ENCODE data around the gene APOC4.
"Not testable (repeated sequence)": the region's sequence is repeated elsewhere in the genome, so short reads cannot be mapped to it uniquely, and the experiment has no call there.

Gene APOC4
- total RNA-seq = 0 reads per million in 2 donors

GRCh38 chr19:44942067-44942571 is at the start of gene APOC4:
Gene APOC4, plus strand, starts transcription at chr19:44942237. Its CDS starts 41 bp downstream, at chr19:44942278.
- DNase-seq = no peak

- DNase-seq = no peak
These were observed 49.1 kb upstream of the APOC4 start for GRCh38 chr19:44892932-44893331.

- DNase-seq = no peak
These were observed 48.5 kb upstream of the APOC4 start for GRCh38 chr19:44893332-44894051.

GRCh38 chr19:44894052-44894400 is 48.0 kb upstream of the APOC4 start:
- DNase-seq = no peak

GRCh38 chr19:44894946-44895345 is 47.1 kb upstream of the APOC4 start:
- DNase-seq = no peak

GRCh38 chr19:44897835-44898234 is 44.2 kb upstream of the APOC4 start:
- no peak for DNase-seq

GRCh38 chr19:44900328-44901244 is 41.5 kb upstream of the APOC4 start:
- DNase-seq = no peak

- DNase-seq = no peak
These were observed 38.8 kb upstream of the APOC4 start for GRCh38 chr19:44903216-44903601.

- peak; percentile 77 for DNase-seq
These were observed 38.2 kb upstream of the APOC4 start for GRCh38 chr19:44903602-44904425.

GRCh38 chr19:44904426-44904994 is 37.5 kb upstream of the APOC4 start:
- DNase-seq = no peak

- DNase-seq = no peak
These were observed 36.4 kb upstream of the APOC4 start, which contains the start of gene APOE for GRCh38 chr19:44905437-44906160. Gene APOE, plus strand, starts transcription at chr19:44905796. Its CDS starts 829 bp downstream, at chr19:44906625.

GRCh38 chr19:44907613-44908012 is 34.4 kb upstream of the APOC4 start:
- DNase-seq = no peak

GRCh38 chr19:44908074-44908835 is 33.8 kb upstream of the APOC4 start:
- no peak for DNase-seq

- DNase-seq = no peak
These were observed 33.2 kb upstream of the APOC4 start for GRCh38 chr19:44908836-44909261.

- no peak for DNase-seq
These were observed 32.3 kb upstream of the APOC4 start for GRCh38 chr19:44909775-44910174.

GRCh38 chr19:44911896-44912295 is 30.1 kb upstream of the APOC4 start:
- DNase-seq = not testable (repeated sequence)

- DNase-seq = no peak
These were observed 29.2 kb upstream of the APOC4 start for GRCh38 chr19:44912854-44913253.

GRCh38 chr19:44913512-44914432 is 28.3 kb upstream of the APOC4 start:
- not testable (repeated sequence) for DNase-seq

GRCh38 chr19:44914433-44915206 is 27.4 kb upstream of the APOC4 start, which contains the start of gene APOC1:
Gene APOC1, plus strand, starts transcription at chr19:44914608. Its CDS starts 284 bp downstream, at chr19:44914892.
- peak; percentile 55 for DNase-seq
